Activated CD4-positive, alpha-beta T cell treated with anti-CD3 and anti-CD28 coated beads, Interleukin-10, Interleukin-2, amounts not matched to agents 100 ng/mL and 50 ng/mL, durations not matched to agents 16 hours and 8 hours (primary cell): ENCODE measurements around the gene NCS1.
"Not testable (repeated sequence)": the region's sequence is repeated elsewhere in the genome, so short reads cannot be mapped to it uniquely, and the experiment has no call there.

Experiments
- DNase-seq: peaks from one replicate; pipeline ENCODE4 v3.0.0-alpha.2; 2020

Gene NCS1

DNA sequence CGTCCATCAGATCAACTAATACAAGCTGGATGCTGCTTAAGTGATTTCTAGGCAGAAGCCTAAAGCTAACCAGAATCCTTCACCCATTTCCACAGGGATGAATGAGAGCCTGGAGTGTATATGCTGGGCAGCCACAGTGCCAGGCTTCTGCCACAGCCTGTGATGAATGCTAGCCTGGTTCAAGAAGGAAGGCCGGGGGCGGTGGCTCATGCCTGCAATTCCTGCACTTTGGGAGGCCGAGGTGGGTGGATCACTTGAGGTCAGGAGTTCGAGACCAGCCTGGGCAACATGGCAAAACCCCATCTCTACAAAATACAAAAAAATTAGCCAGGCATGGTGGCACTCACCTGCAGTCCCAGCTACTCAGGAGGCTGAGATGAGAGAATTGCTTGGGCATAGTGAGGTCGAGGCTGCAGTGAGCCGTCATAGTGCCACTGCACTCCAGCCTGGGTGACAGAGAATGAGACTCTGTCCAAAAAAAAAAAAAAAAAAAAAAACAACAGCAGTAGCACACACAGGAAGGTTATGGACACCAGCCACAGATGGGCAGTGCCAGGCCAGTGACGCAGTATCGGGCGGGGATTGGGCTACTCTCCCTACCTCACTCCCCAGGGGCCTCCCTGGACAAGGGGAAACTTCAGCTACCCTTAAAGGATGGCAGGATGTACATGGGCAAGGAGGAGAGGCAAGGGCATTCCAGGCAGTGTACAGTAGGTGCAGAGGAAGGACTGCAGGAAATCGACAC lies 70.2 kb downstream of the NCS1 start:
- DNase-seq, result no peak

DNA sequence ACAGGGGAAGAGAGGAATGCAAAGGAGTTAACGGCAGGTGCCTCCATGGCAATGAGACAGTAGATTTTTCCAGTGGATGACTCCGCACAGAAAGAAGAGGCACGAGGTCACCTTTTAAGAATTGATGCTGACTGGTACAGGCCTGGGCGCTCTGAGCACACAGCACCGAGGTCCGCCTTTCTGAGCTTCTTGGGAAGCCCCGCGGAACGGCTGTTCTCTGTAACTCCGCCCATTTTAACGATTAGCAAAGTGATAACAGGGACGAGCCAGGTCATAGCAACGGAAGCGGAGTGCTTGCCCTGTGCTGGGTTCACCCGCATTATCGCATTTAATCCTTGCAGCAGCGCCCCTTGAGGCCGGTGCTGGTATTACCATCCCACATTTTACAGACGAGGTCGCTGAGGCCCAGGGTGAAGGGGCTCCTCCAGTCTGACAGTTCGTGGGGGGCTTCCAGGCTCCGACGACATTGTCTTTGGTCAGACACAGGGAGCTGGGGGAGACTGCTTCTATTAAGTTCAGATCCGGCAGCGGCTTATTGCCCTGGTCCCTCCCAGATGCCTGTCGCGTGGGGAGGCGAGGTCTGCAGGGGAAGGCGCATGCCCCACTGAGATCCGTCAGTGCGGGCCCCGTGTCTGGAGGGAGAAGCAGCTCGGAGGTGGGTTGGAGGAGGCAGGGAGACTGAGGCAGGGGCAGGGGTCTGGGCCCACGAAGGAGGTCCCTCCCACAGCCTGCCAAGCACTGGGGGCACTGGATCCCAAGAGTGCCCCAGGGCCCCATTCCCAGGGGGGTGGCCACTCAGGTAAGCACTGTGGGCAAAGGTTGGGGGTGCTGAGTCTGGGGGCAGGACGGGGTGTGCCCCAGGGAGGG lies 71.0 kb downstream of the NCS1 start:
- peak; percentile 86 for DNase-seq

GRCh38 chr9:130243882-130244170 lies 71.6 kb downstream of the NCS1 start:
- DNase-seq, result no peak

DNA sequence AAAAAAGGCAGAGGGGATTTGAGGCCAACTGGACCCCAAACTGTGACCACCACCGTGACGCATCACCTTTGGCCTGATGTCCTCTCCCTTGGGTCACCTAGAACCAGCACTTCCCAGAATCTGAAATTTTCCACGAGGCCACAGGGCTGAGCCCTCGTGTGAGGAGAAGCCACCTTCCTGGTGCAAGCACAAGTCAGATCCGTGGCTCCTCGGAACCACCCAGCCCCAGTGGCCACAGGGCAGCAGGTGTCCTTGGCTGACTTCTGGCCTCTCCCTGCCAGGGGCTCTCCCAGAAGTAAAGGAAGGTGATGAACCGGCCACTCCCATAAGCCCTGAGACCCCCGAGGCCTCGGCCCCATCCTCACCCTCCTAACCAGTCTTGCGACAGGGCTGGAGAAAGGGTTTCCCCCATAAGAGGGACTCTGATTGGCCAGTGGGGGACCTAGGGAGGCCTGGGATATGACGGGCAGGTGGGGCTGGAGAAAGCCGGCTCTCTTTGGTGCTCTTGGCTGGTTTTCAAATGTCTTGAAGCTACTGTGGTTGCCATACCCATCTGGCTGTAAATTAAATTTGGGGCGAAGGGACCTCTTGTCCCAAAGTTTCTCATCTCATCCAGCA lies 72.5 kb downstream of the NCS1 start:
- no peak for DNase-seq

DNA sequence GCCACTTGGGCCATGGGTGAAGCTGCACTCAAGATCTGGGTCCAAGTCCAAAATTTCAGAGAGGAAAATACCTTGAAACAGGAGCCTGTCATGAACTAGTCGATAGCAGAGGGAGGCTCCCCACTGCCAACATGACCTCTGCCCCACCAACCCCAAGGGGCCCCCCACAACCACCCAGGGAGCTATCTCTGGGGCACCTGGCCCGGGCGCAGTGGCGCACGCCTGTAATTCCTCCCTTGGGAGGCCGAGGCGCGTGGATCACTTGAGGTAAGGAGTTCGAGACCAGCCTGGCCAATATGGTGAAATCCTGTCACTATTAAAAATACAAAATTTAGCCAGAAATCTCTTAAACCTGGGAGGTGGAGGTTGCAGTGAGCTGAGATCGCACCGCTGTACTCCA lies 73.3 kb downstream of the NCS1 start:
- no peak for DNase-seq

GRCh38 chr9:130246126-130246525 lies 73.9 kb downstream of the NCS1 start:
- no peak for DNase-seq

- no peak for DNase-seq
These were observed 82.8 kb downstream of the NCS1 start for GRCh38 chr9:130254747-130255630.

GRCh38 chr9:130255631-130256134 lies 83.5 kb downstream of the NCS1 start:
- DNase-seq, result no peak

DNA sequence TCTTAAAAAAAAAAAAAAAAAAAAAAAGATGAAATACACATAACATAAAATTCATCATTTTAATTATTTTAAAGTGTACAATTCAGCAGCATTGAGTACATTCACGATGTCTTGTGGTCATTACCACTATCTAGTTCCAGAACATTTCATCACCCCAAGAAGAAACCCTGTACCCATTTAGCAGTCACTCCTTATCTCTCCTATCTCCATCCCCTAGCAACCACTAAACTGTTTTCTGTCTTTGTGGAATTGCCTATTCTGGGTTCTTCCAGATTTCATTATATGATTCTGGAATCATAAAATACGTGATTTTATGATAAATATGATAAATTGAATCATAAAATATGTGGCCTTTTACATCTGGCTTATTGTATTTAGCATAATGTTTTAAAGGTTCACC lies 84.4 kb downstream of the NCS1 start:
- no peak for DNase-seq

DNA sequence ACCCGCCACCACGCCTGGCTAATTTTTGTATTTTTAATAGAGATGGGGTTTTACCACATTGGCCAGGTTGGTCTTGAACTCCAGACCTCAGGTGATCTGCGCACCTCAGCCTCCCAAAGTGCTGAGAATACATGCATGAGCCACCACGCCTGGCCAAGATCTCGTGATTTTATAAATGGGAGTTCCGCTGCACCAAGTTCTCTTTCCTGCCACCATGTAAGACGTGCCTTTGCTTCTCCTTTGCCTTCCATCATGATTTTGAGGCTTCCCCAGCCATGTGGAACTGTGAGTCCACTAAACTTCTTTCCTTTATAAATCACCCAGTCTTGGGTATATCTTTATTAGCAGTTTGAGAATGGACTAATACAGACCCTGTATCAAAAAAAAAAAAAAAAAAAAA lies 85.9 kb downstream of the NCS1 start:
- DNase-seq, result not testable (repeated sequence)

DNA sequence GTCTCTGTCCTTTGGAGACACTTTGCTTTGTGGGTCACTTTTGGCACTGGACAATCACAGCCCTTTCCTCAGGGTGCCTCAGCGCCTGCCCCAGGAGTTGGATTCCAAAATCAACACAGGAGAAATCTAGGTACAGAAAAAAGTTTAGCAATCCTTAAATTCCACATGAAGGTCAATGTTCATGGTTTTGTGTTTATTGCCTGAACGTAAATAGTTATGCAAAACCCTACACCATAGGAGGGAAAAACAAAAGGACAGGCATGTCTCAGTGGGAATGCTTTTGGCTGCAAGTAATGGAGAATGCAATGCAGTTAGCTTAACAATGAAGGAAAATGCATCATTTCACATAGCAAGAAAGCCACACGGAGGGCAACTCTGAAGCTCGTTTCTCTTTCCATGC lies 86.8 kb downstream of the NCS1 start:
- no peak for DNase-seq

DNA sequence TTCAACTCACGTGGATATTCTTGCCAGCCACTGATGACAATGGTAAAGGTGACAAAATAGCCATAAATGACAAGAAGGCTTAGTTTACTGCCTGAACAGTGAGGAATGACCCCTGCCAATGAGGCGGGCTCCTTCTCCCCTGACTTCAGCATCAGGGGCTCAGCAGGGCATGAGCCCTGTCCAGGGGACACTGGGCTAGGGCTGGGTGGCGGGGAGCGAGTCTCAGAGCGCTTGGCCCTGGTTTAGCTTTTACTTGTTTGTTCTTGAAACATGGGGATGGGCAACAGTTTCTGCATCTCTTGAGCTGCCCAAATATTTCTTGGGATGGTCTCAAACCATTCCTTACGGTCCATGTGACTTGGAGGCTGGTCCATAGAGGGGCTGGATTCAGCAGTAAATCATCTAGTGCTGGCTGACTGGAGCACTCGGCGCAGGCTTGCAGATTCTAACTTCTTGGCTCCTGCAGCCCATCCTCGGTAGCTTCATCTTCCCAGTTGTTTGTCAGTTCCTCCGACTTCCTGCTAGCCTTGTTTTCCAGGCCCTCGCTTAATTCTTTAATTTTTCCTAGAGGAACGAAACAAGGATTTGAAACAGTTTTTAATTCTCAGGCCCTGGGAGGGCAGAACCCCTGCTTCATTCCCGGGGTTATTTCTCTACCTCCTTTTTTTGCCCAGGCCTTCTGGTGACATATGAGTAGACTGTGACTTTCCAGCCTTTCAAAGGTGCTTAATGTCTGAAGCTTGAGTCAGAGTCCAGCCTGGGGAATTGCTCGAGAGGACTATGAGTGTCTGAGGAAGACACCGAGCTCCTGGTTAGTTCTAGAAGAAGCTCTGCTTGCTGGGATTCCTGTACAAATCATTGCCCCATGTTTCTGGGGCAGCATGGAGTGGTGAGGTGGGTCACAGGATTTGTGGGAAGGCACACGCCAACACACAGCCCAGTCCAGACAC lies 88.9 kb downstream of the NCS1 start:
- DNase-seq, result no peak

DNA sequence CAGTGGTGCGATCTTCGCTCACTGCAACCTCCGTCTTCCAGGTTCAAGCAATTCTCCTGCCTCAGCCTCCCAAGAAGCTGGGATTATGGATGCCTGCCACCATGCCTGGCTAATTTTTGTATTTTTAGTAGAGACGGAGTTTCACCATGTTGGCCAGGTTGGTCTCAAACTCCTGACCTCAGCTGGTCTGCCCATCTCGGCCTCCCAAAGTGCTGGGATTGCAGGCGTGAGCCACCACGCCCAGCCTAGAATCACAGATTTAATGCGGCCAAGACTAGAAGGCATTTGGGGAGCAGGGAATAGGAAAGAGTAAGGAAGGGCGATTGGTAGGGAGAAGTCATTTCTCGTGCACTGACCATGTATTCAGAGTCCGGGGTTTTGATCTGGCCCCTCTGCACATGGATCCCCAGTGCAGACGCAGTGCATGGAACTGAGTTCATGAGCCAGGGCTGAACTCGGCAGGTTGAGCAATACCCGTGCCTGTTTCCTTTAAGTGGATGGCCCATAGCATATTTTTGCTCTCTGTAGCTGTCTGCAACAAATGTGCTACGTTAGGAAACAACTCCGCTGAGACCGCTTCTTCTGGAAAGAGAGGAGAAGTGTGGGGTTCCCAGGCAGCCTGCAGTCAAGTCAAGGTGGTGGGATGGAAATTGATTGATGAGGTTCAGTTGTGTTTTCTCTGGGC lies 90.0 kb downstream of the NCS1 start:
- DNase-seq, result no peak

DNA sequence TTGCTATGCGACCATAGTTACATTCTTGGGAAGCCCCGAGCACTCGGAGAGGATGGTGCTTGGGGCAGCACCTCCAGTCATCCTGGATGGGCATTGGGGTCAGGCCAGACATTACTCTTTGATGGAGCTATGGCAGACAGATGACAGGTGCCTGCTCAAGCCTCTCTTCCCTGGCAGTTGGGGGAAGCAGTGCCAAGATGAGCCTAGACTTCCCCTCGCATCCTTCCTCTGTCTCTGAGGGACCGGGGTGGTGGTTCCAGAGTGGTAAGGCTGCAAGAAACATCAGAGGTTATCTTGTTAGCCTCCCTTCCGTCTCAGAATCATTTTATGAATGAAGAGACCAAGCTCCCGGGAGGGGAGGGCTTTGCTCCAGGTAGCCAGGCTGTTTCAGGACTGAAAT lies 90.6 kb downstream of the NCS1 start:
- DNase-seq, result no peak

GRCh38 chr9:130263601-130264413 lies 91.6 kb downstream of the NCS1 start:
- peak; percentile 9 for DNase-seq

DNA sequence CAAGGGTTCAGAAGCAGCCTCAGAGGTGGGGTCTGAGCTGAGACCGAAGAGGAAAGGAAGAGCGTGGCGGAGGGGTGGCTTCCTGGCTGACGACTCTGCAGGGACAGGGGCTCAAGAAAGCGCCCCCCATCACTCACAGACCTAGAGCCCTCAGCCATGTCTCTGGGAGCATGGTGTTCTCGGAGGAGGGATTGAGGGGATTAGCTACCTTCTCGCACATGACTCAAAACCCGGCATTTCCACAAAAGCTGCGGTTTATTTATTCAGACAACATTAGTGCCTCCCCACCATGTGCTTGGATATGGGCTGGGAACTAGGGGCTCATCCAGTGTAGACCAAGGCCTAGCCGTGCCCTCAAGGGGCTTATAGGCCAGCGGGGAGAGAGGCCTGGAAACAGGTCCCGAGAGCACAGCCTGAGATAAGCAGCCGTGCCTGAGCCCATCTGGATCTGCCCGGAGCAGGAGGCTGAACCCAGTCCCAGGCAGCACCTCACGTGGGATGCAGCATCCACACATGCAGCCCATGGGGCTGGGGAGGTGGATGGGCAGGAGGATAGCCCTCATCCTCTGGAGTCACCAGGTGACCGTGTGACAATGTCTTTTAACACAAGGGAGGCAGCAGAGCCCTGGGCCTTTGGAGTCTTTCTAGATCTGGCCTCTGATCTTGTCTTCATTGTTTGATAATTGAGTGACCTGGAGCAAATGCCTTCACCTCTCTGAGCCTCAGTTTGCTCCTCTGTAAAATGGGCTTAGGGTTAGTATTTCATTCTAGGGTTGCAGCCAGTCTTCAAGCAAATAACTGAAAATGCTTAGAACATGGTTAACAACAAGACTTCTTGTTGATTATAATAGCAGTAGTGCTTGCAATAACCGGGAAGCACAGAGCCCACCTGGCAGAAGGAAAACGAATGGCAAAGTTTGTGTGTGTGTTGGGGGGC lies 92.5 kb downstream of the NCS1 start:
- no peak for DNase-seq

GRCh38 chr9:130265431-130266235 lies 93.4 kb downstream of the NCS1 start, which contains the start of gene HMCN2:
TSS of gene HMCN2 (plus strand) at chr9:130265760. CDS start at chr9:130265879, 119 bp downstream.
- DNase-seq, result no peak
